Activated T-helper 1 cell treated with Interleukin-2 at 50 U/mL for 16 hours (primary cell): ENCODE results near the gene OR4L1.
"Not testable (repeated sequence)": the region's sequence is repeated elsewhere in the genome, so short reads cannot be mapped to it uniquely, and the experiment has no call there.

ENCODE experiments used
- DNase-seq: peaks from one replicate; pipeline ENCODE4 v3.0.0-alpha.2; 2020; ENCODE audit warnings: low read depth

The OR4L1 gene, protein sequence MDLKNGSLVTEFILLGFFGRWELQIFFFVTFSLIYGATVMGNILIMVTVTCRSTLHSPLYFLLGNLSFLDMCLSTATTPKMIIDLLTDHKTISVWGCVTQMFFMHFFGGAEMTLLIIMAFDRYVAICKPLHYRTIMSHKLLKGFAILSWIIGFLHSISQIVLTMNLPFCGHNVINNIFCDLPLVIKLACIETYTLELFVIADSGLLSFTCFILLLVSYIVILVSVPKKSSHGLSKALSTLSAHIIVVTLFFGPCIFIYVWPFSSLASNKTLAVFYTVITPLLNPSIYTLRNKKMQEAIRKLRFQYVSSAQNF

DNA sequence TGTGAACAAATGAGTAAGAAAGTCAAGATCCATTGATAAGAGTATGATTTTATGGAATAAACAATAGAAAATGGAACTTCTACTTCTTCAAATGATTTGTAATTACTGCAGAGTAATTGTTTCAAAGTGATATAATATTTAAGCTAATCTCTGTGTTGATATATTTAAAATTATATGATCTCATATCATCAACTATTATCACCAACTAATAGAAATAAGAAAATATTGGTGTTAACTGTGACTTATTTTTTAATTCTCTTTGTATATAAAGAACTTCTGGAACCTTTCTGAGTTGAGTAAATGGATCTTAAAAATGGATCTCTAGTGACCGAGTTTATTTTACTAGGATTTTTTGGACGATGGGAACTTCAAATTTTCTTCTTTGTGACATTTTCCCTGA lies at the start of gene OR4L1:
TSS of gene OR4L1 (plus strand) at position 301 of the 400 bp plus-strand sequence. CDS start at position 301, 0 bp downstream.
- no peak for DNase-seq

DNA sequence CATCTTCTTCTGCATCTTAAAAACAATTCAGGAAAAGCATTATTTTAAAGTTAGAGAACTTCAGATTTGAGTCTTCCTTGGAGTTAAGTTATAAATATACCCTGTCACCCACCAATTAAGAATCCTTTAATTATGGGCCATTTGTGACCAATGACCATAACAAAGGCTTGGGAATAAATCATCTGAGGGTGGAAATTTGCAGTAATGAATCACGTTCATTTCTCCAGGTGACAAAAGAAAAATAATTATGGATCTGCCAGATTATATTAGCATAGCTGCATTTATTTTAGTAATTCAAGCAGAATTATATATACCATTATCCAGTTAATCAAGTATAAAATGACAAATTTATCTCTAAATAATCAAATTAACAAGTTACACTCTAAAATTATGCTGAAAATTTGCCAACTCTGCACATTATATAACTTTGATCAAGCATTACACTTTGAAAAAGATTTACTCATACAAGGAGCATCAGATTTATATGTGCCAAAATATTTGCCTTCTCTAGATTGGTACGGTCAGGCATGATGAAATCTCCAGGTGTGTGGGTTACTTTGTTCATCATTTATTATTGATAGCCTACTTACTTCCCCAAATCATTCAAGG lies 40.5 kb upstream of the OR4L1 start, which contains the start of gene OR4K14:
TSS of gene OR4K14 (minus strand) at position 51 of the 609 bp plus-strand sequence. CDS start 4,114 bp downstream, outside the sequence.
- no peak for DNase-seq

DNA sequence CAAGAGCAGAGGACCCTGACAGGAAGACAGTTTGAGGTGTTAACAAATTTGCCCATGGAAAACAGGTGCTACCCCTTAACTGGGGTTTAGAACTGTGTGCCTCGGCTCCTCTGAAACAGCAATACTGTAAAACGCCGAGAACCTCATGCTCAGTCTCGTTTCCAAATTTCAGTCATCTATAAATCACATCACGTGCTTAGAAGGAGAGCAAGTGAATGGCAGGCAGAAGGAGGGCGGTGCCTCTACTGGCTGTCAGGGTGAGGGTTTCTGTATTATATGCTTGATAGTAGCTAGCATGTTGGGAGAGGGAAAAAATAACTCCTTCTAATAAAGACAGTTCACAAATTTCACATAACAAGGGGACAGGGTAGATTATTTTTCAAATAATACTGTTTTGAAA lies 28.8 kb upstream of the OR4L1 start:
- no peak for DNase-seq

DNA sequence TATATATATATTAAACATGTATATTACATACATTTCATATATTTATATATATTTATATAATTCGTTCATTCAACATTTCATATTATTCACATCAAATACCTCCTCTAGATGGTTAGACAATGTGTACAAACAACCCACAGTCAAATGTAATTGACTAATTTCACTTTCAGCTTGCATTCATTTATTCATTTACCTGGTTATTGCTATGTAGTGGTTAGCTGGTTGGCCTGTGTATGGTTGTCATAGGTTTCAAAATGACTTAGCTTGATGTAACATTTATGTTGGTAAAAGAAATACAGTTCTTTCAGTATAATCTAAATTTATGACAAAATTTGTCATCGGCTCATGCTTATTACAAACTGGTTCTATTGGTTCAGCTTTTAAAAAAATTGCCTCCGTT lies 24.4 kb upstream of the OR4L1 start:
- DNase-seq = no peak

DNA sequence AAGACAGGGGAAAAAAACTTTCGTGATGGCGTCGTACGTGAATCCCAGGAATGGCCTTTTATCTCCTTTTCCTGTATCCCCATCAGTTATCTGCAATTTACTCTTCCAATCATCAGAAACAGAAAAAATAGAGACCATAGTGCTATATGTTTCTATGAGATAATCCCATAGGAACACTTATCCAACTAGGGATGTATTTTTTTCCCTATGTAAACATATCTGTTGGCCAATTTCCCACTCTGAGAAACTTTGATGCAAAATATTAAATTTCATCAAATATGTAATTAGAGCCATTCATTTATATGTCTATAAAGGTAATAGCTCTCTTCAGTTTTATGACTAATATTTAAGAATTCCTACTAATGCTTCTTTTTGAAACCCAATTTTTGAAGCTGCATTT lies 23.9 kb upstream of the OR4L1 start, which contains the start of gene OR4K13:
TSS of gene OR4K13 (minus strand) at position 101 of the 400 bp plus-strand sequence. CDS start 1,280 bp downstream, outside the sequence.
- no peak for DNase-seq

DNA sequence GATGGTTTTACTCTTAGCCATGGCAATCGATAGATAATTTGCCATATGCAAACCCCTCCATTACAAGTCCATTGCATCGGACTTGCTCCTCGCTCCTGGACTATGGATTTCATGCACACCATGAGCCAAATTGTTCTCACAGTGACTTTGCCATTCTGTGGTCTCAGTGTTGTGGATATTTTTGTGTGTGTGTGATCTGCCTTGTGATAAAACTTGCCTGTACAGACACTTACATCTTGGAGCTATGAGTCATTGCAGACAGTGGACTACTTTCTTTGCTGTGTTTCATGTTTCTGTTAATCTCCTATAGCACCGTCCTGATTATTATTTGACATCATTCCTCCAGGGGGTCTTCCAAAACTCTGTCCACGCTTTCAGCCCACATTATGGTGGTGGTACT lies 15.6 kb upstream of the OR4L1 start:
- DNase-seq = no peak

DNA sequence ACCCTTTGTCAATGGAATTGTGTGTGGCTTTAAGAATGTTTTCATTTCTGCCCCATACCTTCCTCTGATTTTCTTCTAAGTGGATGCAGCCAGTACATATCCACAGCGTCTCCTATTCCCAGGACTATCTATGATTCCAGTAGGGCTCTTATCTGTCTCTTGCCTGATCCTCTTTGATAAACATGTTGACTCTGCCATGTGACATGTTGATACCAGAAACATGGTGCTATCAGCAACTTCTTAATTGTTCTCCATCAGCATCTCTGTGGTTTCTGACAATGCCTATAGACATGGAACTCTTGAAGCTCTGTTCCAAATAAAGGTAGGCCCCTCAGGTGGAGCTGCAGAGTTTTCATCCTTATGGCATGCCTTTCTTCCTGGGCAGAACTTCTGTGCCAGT lies 11.6 kb upstream of the OR4L1 start:
- no peak for DNase-seq

DNA sequence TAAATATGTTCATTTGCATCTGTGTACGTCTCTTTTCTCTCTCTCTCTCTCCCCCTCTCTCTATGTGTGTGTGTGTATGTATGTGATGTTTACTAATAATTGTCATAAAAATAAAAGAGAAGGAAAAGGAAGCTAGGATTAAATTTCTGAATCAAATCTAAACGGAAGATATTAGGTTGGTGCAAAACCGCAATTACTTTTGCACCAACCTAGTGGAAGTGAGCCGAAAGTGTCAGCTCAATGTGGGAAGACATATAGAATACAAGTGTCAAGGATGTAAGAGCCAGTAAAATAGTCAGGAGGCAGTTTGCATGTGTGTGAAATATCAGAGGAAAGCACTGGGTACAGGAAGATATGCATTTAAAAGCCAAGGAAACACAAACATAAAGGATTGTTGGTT lies 32.2 kb downstream of the OR4L1 start:
- DNase-seq = no peak

DNA sequence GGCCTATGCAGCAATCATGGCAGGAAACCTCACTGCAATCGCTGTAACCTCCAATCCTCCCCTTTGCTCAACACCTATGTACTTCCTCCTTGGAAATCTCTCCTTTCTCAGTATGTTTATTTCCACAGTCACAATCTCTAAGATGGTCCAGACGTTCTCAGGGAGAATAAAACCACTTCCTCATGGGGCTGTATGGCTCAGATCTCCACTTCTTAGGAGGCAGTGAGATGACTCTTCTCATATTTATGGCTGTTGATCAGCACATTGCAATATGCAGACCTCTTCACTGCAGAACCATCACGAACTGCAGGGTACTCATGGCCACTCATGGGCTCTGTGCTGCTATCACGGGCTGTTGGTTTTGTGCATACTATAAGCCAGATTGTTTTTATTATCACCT lies 33.6 kb downstream of the OR4L1 start:
- DNase-seq = no peak

DNA sequence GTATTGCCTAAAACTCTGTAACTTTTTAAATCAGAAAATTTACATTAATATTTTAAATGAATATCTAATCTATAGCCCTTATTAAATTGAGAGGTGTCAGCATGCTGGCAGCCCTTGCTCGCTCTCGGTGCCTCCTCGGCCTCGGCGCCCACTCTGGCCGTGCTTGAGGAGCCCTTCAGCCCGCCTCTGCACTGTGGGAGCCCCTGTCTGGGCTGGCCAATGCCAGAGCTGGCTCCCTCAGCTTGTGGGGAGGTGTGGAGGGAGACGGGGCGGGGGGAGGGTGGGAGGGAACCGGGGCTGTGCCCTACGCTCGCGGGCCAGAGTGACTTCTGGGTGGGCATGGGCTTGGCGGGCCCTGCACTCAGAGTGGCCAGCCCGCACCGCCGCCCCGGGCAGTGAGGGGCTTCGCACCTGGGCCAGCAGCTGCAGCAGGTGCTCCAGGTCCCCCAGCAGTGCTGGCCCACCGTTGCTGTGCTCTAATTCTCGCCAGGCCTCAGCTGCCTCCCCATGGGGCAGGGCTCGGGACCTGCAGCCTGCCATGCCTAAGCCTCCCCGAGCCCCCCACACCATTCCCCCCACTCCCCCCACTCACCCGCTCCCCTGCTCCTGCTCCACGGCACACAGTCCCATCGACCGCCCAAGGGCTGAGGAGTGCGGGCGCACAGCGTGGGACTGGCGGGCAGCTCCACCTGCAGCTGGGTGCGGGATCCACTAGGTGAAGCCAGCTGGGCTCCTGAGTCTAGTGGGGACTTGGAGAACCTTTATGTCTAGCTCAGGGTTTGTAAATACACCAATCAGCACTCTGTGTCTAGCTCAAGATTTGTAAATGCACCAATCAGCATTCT lies 39.3 kb downstream of the OR4L1 start:
- DNase-seq = not testable (repeated sequence)

DNA sequence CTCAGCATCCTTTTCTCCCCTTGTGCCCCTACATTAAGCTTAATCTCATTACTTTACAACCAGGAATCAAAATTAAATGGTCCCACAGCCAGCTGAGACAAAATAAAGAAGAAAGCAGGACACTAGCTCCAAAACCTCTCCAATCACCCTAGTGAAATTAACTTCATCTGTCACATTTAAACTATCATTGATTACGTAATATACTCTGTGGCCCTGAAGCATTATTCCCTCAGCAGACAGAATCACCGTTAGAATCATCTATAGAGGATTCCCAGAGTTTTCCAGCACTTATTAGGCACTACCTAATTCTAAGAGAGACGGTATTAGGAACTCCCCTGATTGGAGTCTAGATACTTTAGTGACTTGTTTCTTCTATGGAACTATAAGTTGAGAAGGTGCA lies 50.6 kb downstream of the OR4L1 start, which contains the start of gene OR4K17:
TSS of gene OR4K17 (plus strand) at position 302 of the 400 bp plus-strand sequence. CDS start 6,761 bp downstream, outside the sequence.
- no peak for DNase-seq
